Globus pallidus (tissue), 1 donor: ENCODE data around the gene PKN2.

Source experiments
- DNase-seq: peaks from one replicate; pipeline ENCODE4 v3.0.0-alpha.2; 2015; ENCODE audit warnings: low spot score

Gene PKN2

DNA sequence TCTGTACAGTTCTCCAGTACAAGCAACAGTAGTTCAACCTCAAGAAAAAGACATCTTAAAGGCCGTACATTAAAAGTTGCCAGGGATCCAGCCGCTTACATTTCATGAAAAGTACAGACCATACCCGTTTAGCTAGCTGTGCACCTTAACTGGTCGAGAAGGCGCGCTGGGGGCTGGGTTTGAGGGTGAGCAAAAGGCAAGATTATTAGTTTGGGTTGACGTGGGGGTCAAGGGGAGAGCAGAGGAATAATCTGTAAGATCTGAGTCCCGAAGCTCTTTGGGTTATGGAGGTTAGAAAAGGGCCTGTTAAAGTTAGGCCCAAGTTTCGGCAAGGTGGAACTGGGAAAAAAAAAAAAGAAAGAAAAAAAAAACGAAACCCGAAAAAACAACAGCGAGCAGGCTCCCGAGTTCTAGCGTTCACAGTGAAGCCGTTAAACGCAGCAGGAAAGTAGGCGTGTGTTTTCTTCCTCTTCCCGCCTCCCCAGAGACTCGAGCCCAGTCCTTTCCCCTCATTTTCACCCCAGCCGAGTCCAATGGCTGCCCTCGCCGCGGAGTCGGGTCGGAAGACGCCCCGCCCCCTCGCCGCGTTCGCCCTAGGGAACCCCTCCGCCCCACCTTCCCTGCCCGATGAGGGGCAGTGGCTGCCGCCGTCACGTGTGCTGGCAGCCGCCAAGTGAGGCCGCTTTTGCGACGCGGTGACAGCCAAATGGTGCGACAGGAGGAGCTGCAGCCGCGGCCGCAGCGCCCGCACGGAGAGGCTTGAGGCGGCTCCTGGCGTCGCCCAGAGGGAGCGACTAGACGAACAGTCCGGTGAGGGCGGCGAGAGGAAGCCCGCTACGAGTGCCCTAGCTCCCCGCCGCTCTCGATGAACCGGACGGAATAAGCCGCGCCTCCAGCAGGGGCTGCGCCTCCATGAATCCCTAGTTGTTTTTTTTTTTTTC is at the start of gene PKN2:
TSS of gene PKN2 (plus strand) at position 733 of the 941 bp plus-strand sequence. CDS start 308 bp downstream, outside the sequence.
- DNase-seq, result peak; percentile 97

DNA sequence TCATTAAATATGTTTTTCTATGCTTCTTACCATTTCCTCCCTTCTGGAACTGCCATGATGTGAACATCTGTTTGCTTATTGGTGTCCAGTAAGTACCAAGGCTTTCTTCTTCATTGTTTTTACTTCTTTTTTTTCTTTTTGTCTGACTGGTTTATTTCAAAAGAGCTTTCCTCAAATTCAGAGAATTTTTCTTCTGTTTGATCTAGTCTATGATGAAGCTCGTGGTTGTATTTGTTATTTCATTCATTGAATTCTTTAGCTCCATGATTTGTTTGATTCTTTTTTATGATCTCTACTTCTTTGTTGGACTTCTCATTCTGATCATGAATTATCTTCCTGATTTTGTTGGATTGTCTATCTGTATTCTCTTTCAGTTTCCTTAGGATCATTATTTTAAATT is 49.5 kb upstream of the PKN2 start:
- DNase-seq, result no peak

- DNase-seq, result no peak
These were observed 44.0 kb upstream of the PKN2 start for GRCh38 chr1:88640060-88640459.

DNA sequence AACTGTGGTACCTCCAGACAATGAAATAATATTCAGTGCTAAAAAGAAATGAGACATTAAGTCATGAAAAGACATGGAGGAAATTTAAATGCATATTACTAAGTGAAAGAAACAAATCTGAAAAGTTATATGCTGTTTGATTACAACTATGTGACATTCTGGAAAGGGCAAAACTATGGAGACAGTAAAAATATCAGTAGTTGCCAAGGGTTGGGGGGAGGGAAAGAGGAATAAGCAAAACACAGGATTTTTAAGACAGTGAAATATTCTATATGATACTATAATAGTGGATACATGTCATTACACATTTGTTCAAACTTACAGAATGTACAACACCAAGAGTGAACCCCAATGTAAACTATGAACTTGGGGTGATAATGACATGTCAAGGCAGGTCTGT is 38.2 kb upstream of the PKN2 start:
- DNase-seq, result no peak

- no peak for DNase-seq
These were observed 37.4 kb upstream of the PKN2 start for GRCh38 chr1:88646476-88647248.

GRCh38 chr1:88647249-88647645 is 36.8 kb upstream of the PKN2 start:
- DNase-seq, result no peak

- DNase-seq, result no peak
These were observed 36.2 kb upstream of the PKN2 start for GRCh38 chr1:88647749-88648415.

GRCh38 chr1:88648706-88649105 is 35.4 kb upstream of the PKN2 start:
- DNase-seq, result no peak

DNA sequence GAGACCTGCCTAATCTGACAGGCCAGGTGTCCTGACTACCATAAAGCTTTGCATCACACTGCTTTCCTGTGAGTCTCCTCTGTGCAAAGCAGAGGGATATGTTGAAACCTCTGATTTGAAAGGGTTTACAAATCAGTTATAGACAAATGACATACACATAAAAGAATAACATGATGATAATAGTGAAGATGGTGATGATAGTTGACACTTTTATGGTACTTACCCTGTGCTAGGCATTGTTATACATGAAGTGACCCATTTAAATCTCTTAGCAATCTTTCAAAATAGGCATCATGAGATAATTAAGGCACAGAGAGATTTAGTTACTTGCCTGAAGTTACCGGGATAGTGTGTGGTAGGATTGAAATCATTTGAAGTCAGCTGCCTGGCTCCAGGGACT is 34.1 kb upstream of the PKN2 start:
- no peak for DNase-seq

DNA sequence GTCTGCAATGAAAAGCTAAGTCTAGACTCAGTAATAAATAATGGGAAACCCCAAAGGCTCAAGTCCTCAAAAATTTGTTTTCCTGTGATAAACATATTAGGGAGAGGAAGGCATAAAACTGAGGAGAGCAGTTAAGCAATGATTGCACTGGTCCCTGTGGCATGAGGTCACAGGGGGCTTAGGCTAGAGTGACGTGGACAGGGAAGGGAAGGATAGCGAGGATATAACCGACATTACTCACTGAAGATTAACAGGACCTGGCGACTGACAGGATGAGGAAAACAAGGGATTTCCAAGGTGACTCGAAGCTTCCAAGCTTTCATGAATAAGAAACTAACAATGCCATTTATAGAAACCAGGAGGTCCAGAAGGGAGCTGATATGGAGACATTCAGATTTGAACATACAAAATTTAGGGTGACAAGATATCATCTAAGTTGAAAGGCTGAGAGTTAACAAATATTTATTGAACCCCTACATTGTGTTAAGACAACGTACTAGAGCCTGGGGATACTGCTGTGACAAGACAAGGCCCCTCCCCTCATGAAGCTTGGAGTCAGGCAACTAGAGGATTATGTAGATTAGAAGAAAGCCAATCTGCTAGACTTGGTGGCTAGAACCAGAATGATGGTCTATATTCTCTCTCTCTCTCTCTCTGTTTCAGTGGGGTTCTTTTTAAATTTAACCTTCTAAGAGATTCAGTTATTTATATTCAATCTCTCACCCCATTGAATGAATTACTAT is 33.2 kb upstream of the PKN2 start:
- DNase-seq, result no peak

- DNase-seq, result no peak
These were observed 28.9 kb upstream of the PKN2 start for GRCh38 chr1:88655140-88655539.

GRCh38 chr1:88655685-88656299 is 28.3 kb upstream of the PKN2 start:
- peak; percentile 31 for DNase-seq

GRCh38 chr1:88658419-88658818 is 25.7 kb upstream of the PKN2 start:
- DNase-seq, result no peak

GRCh38 chr1:88659552-88659951 is 24.5 kb upstream of the PKN2 start:
- no peak for DNase-seq

DNA sequence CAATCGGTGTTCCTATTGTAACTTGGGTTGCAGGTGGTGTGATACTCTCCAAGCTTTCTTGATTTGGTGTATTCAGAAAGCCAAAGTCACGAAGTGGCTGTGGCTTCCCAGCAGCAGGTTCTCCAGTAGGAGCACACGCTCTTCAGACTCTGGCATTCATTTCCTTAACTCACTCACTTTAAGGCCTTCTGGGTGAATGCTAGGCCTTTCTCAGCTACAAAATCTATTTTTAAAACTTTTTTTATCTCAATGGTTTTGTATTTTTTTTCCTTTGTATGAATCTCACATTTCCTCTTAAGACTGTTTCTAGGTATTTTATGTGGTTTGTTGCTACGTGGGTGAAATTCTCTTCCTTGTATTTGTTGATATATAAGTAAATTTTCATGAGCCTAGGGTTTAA is 22.9 kb upstream of the PKN2 start:
- DNase-seq, result no peak

DNA sequence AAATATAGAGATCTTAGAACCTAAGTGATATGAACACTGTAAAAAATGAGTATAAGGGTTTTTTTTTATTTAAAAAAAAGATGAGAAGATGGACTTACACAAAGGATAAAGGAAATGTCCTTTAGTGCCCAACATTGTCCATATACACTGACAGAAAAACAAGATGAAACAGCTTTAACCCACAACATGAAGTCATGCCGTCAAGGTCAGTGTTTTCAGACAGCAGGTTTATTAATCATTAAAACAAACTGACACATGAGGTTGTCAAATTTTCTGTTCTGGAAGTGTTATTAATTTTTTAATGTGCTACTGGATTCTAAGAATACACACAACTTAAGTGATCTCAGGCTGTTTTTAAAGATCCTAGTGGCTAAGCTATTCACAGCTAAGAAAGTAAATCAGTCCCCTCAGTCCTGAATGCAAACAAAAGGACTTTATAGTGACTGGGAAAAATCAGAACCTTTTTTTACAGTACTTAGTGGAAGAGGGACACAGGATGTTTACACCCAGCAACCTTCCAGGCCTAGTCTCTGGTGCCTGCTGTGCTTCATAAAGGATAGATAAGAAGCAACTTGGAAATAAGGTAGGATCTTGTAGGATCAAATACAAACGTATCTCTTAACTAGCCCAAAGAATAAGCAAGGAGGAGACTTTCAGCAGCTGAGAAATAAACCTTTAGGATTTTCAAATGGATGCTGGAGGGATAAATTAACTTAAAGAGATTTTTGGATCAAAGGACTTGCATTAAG is 21.9 kb upstream of the PKN2 start:
- no peak for DNase-seq

DNA sequence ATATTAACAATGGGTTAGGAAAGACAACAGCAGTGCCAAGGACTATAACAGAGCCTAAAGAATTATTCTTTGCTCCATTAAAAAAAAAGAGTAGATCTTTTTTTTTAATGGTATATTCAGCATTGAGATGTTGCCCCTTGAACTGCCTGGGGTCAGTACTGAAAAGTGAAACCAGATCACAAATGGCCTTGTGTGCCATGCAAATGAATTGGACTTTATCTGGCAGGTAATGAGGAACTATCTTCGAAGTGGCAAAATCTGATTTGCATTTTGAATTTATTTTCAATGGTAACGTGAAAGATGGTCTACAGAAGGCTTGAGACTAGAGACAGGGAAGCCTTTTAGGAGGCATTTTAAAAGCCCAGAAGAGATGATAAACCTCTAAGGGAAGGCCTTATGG is 21.4 kb upstream of the PKN2 start:
- no peak for DNase-seq

- DNase-seq, result no peak
These were observed 15.7 kb upstream of the PKN2 start for GRCh38 chr1:88668405-88668804.

DNA sequence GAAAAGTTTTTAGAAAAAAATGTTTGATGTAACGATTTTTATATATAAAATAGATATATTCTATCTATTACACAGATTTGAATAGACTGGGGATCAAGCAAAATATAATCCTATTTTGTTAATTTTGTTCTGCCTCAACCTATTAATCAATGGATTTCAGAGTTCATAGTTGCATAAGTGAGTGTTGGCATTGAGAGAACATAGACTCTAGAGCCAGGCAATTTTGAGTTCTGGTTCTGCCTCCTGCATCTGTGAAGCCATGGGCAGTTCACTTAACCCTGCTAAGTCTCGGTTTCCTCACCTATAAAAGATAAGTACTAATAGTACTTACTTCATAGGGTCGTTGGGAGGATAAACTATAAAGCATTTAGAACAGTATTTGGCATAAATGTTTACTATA is 13.6 kb upstream of the PKN2 start:
- no peak for DNase-seq

- DNase-seq, result no peak
These were observed 10.6 kb upstream of the PKN2 start for GRCh38 chr1:88673446-88673845.

GRCh38 chr1:88678405-88678804 is 5.7 kb upstream of the PKN2 start:
- DNase-seq, result no peak
